ENCODE data around the gene RSBN1.
A peak's percentile ranks its signal among the peaks of the same experiment; 100 is the strongest.
"Not testable (repeated sequence)": the region's sequence is repeated elsewhere in the genome, so short reads cannot be mapped to it uniquely, and the experiment has no call there.

The RSBN1 gene

GRCh38 chr1:113811888-113812660 is at the start of gene RSBN1:
RSBN1 (minus strand) TSS chr1:113812476; CDS start chr1:113812412, 64 bp downstream.
- DNase-seq (ENCODE audit: low read depth), result peak; percentile 98

GRCh38 chr1:113861641-113862040 is 49.4 kb upstream of the RSBN1 start:
- DNase-seq (ENCODE audit: low read depth), result no peak

- no peak for DNase-seq (ENCODE audit: low read depth)
Measured at GRCh38 chr1:113860891-113861290, 48.6 kb upstream of the RSBN1 start.

- no peak for DNase-seq (ENCODE audit: low read depth)
Measured at GRCh38 chr1:113859478-113860175, 47.4 kb upstream of the RSBN1 start.

GRCh38 chr1:113858982-113859381 is 46.7 kb upstream of the RSBN1 start:
- DNase-seq (ENCODE audit: low read depth), result no peak

- DNase-seq (ENCODE audit: low read depth), result no peak
Measured at GRCh38 chr1:113858418-113858817, 46.1 kb upstream of the RSBN1 start.

- DNase-seq (ENCODE audit: low read depth), result no peak
Measured at GRCh38 chr1:113857776-113858175, 45.5 kb upstream of the RSBN1 start.

- DNase-seq (ENCODE audit: low read depth), result no peak
Measured at GRCh38 chr1:113856401-113856790, 44.1 kb upstream of the RSBN1 start.

- no peak for DNase-seq (ENCODE audit: low read depth)
Measured at GRCh38 chr1:113855630-113856400, 43.5 kb upstream of the RSBN1 start.

- no peak for DNase-seq (ENCODE audit: low read depth)
Measured at GRCh38 chr1:113854234-113854633, 42.0 kb upstream of the RSBN1 start.

- DNase-seq (ENCODE audit: low read depth), result not testable (repeated sequence)
Measured at GRCh38 chr1:113852694-113853093, 40.4 kb upstream of the RSBN1 start.

GRCh38 chr1:113850127-113850796 is 38.0 kb upstream of the RSBN1 start:
- DNase-seq (ENCODE audit: low read depth), result no peak

GRCh38 chr1:113849072-113849471 is 36.8 kb upstream of the RSBN1 start:
- no peak for DNase-seq (ENCODE audit: low read depth)

- no peak for DNase-seq (ENCODE audit: low read depth)
Measured at GRCh38 chr1:113846391-113847035, 34.2 kb upstream of the RSBN1 start.

GRCh38 chr1:113836534-113836933 is 24.3 kb upstream of the RSBN1 start:
- no peak for DNase-seq (ENCODE audit: low read depth)

- DNase-seq (ENCODE audit: low read depth), result no peak
Measured at GRCh38 chr1:113835686-113836290, 23.5 kb upstream of the RSBN1 start.

GRCh38 chr1:113834716-113835115 is 22.4 kb upstream of the RSBN1 start:
- no peak for DNase-seq (ENCODE audit: low read depth)

- DNase-seq (ENCODE audit: low read depth), result no peak
Measured at GRCh38 chr1:113830039-113830438, 17.8 kb upstream of the RSBN1 start.

- DNase-seq (ENCODE audit: low read depth), result no peak
Measured at GRCh38 chr1:113821916-113822315, 9.6 kb upstream of the RSBN1 start.

- DNase-seq (ENCODE audit: low read depth), result no peak
Measured at GRCh38 chr1:113818578-113818977, 6.3 kb upstream of the RSBN1 start.

GRCh38 chr1:113813218-113813617 is 942 bp upstream of the RSBN1 start:
- DNase-seq (ENCODE audit: low read depth), result no peak

Measured in activated T-cell treated with anti-CD3 and anti-CD28 coated beads for 48 hours (primary cell).